GM10248 (cell line): Measurements from ENCODE around the gene CHST12.

ENCODE experiments used
- CTCF ChIA-PET: fragments of 300-600 bp; sonication (Branson Sonifier 250); formaldehyde crosslinking; extraction: SDS; loops from one replicate; lab custom pipeline; 2021; ENCODE audit warnings: antibody characterized with exemption; lab: Yijun Ruan, JAX
- POLR2A ChIA-PET: fragments of 350-650 bp; sonication (Branson Sonifier 250); formaldehyde crosslinking; extraction: SDS; loops from one replicate; lab custom pipeline; 2020; ENCODE audit warnings: antibody characterized with exemption; lab: Yijun Ruan, JAX
- DNase-seq: peaks from one replicate; pipeline ENCODE4 v3.0.0; 2012; ENCODE audit errors: extremely low spot score
- TF ChIP-seq, protein P1 (sequence below): IDR thresholded peaks from 2 replicates; pipeline ENCODE4 v1.5.1; 2012; ENCODE audit warnings: mild to moderate bottlenecking, low read depth; ENCODE audit errors: extremely low read depth, missing control alignments, control extremely low read depth

CHST12 gene

DNA sequence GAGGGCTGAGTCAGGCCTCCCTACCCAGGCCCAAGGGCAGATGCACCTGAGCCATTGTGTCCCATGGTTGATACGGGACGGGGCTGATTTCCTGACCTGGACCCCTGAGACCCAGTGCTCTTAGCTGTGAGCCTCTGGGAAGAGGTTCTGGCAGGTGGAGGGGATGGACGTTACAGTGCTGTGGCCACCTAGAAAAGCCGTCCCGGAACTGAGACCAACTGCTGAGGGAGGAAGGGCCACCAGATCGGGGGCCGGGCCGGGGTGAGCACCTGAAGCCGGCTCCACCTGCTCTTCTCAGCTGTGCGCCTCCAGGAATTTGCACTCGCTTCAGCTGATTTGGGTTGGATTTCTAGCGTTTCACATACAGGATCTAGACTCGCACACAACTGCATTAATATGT, 35.4 kb downstream of the CHST12 start:
- CTCF ChIA-PET = interaction anchor here (1.4 to 4.0 kb wide), 2 partner anchors 13 to 34 kb away, joined by 3 to 28 read pairs; no protein-coding TSS in a partner anchor
- no peak for DNase-seq
- POLR2A ChIA-PET = no interaction called here
- TF ChIP-seq, protein P1, sequence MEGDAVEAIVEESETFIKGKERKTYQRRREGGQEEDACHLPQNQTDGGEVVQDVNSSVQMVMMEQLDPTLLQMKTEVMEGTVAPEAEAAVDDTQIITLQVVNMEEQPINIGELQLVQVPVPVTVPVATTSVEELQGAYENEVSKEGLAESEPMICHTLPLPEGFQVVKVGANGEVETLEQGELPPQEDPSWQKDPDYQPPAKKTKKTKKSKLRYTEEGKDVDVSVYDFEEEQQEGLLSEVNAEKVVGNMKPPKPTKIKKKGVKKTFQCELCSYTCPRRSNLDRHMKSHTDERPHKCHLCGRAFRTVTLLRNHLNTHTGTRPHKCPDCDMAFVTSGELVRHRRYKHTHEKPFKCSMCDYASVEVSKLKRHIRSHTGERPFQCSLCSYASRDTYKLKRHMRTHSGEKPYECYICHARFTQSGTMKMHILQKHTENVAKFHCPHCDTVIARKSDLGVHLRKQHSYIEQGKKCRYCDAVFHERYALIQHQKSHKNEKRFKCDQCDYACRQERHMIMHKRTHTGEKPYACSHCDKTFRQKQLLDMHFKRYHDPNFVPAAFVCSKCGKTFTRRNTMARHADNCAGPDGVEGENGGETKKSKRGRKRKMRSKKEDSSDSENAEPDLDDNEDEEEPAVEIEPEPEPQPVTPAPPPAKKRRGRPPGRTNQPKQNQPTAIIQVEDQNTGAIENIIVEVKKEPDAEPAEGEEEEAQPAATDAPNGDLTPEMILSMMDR = no peak

DNA sequence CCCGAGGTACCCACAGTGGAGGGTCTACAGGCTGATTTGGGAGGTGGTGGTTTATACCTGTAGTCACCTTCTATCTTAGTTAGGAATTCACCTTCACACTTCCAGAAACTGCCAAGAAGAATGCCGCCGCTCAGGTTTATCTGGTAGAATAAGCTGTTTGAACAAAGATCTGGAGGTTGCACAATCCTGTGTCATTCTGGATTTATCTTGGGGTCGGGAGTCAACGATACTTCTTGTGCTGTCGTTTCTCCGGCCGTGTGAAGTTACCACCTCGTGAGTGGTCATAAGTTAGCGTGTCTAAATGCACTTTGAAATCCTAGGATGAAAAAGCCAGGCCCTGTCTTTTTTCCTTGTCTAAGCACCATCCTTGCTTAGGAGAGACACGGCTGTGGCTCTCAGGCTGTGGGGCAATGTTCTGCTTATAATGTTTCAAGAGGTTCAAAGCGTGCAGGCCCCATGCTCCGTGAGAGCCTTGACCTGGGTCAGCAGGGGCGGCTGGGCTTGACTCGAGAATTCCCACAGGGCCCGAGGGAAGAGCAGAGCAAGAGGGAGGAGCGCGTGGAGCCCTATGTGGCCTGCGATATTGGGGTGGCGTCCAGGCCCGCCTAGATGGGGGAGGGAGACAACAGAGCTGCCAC, 37.3 kb downstream of the CHST12 start:
- ChIA-PET POLR2A (no interaction called here), CTCF (interaction anchor here (1.7 to 4.0 kb wide), 2 partner anchors 11 to 28 kb away, joined by 4 to 28 read pairs; no protein-coding TSS in a partner anchor)
- no peak for DNase-seq
- TF ChIP-seq, protein P1 = no peak

DNA sequence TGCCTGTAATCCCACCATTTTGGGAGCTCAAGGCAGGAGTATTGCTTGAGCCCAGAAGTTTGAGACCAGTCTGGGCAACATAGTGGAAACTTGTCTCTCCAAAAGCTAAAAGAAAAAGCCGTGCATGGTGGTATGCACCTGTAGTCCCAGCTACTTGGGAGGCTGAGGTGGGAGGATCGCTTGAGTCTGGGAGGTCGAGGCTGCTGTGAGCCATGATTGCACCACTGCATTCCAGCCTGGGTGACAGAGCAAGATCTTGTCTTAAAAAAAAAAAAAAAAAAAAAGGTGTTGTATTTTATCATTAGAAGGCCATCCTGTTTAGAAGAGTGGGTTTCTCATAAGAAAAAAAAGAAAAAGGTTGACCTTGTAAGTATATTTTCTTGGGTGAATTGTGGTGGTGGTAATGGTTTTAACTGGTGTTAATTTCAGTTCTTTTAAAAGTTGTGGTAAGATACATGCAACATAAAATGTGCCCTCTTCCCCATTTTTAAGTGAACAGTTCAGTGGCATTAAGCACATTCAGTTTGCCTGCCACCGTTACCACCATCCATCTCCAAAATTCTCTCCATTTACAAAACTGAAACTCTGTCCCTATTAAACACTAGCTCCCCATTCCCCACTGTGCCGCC, 38.1 kb downstream of the CHST12 start:
- CTCF ChIA-PET = interaction anchor here (1.0 to 4.0 kb wide), 3 partner anchors 10 to 239 kb away, joined by 3 to 28 read pairs (median 4); no protein-coding TSS in a partner anchor
- DNase-seq = no peak
- TF ChIP-seq, protein P1 = no peak
- POLR2A ChIA-PET = no interaction called here

DNA sequence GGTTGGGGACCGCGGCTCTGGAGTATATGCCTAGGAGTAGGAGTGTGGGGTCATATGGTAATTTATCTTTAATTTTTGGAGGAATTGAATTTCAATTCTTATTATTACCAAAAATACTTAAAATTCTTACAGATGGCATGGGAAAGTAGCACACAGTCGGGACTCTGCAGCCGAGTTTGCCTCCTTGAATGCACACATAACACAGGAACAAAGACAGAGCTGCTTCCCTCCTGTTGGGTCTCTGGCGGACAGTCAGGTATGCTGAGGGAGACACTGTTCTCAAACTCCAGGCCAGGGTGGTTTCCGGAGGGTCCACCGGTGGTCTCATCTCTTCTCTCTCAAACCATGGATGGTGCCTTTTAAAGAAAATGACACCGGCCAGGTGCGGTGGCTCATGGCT, 40.1 kb downstream of the CHST12 start:
- TF ChIP-seq, protein P1 = no peak
- DNase-seq = no peak
- CTCF ChIA-PET = interaction anchor here (1.2 kb wide), 1 partner anchor 25 kb away, joined by 3 read pairs; no protein-coding TSS in a partner anchor
- POLR2A ChIA-PET = no interaction called here

DNA sequence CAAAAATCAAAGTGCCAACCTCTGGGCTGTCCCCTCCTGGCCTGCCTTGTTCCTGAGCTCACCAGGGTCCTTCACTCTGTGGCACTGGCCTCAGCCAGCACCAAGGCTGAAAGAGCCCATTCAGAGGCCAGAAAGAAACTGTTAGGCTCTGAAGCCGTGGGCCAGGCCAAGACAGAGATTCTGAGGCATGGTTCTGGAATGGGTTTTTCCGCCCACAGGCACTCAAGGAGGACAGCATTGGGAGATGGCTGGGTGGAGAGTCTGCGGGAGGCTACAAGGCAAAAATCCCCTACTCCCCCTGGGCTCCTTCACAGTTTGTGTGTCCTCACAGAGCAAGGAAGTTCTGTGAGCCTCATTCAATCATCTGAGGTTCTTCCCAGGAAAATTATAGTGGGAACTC, 41.1 kb downstream of the CHST12 start:
- no peak for DNase-seq
- ChIA-PET CTCF (interaction anchor here (1.2 kb wide), 1 partner anchor 24 kb away, joined by 3 read pairs; no protein-coding TSS in a partner anchor), POLR2A (no interaction called here)
- TF ChIP-seq, protein P1 = no peak

DNA sequence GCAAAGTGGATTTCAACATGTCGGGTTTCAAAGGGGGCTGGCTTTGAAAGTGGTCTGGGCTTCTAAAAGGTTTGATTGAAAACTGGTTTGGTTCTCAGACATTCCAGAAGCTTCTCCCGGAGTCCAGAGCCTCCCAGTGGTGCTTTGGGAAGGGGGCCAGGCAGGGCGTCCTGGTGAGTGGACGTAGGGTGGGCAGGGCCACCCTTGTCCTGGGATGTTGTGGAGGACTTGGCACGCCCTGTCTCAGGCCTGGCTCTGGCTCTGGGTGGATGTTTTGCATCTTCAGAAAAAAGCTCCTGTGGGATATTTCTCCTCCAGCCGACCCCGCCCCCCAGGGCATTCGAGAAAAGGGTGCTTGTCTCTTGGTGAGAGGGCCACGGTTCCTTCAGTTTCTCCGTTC, 41.6 kb downstream of the CHST12 start:
- DNase-seq = no peak
- ChIA-PET CTCF (interaction anchor here (11.3 kb wide), 1 partner anchor 19 kb away, joined by 240 read pairs; no protein-coding TSS in a partner anchor), POLR2A (no interaction called here)
- TF ChIP-seq, protein P1 = no peak
